ENCODE measurements around the gene CMIP.

DNA sequence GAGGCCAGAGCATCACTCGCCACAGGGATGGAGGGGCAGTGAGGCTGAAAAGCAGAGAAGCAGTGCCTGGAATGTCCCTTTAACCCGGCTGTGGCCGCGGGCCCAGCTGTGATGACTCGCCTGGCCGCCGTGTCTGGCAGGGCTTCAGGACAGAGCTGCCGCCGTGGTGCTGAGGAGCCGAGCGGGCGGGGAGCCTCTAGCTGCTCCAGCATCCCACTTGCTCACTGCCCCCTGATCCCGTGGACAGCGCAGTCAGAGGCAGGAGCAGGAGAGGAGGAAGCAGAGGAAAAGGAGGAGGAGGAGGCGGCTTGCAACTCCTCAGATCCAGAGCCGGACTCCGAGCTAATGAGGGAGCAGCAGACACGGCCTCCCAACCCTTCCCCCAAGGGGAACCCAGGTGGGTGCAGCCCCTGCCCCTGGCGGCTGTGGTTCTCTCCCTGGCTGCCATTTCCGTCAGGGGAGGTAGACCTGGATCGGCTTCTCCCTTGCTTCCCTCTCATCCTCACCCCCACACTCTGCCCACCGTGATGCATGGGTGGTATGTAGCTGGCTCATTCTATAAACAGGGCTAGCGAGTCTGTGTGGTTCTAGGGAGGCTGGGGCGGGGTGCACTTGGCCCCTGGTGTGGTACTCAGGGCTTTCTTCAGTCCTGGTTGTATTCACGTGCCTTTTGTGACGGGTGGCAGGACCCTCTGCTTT lies 165.7 kb downstream of the CMIP start:
- TF ChIP-seq CTCF (IDR thresholded peaks at IDR 0.05; ENCODE audit: borderline replicate concordance, extremely low read depth, low read length, poor library complexity, severe bottlenecking), result no peak
- no peak for TF ChIP-seq EZH2 (IDR thresholded peaks at IDR 0.05; ENCODE audit: borderline replicate concordance, low read depth, low read length, severe bottlenecking)
